ENCODE measurements around the gene TSPEAR. TPM values are rescaled to one million over a fixed set of nuclear protein-coding genes. Genes with fewer than 3 reads are reported as not detected.
"Not testable (repeated sequence)": the region's sequence is repeated elsewhere in the genome, so short reads cannot be mapped to it uniquely, and the experiment has no call there.

TSPEAR gene
- polyA plus RNA-seq, 3 donors from 2014 or later = not detected

- H3K9me3 Mint-ChIP-seq = peaks cover 16 to 27% (median 17%) of the 10 kb centered on the region in 6 donors
- H3K4me1 Mint-ChIP-seq = peaks cover 0 to 2% of the 10 kb centered on the region in 2 donors
- H3K36me3 Mint-ChIP-seq = peaks cover 15 to 19% (median 19%) of the 10 kb centered on the region in 3 donors
- no peak for DNase-seq
- peaks cover 3 to 15% (median 7%) of the 10 kb centered on the region in 3 donors for H3K27me3 Mint-ChIP-seq (ENCODE audit: low read depth in 3 of 3)
- no peak overlapping the region for H3K4me3 Mint-ChIP-seq
- H3K27ac Mint-ChIP-seq = peak overlapping the region in 1 of 6 donors; percentile 6
These were observed 75.0 kb downstream of the TSPEAR start for GRCh38 chr21:44636209-44637017.

- Mint-ChIP-seq H3K27me3 (ENCODE audit: low read depth in 3 of 3) (peaks cover 2 to 10% (median 8%) of the 10 kb centered on the region in 3 donors), H3K4me1 (peaks cover 31 to 34% of the 10 kb centered on the region in 2 donors), H3K9me3 (peaks cover 22 to 39% (median 33%) of the 10 kb centered on the region in 6 donors), H3K36me3 (peaks cover 21 to 30% (median 24%) of the 10 kb centered on the region in 3 donors), H3K4me3 (peak overlapping the region in 1 of 5 donors; percentile 44), H3K27ac (peak overlapping the region in 1 of 6 donors; percentile 68)
- DNase-seq = no peak
These were observed 79.3 kb downstream of the TSPEAR start for GRCh38 chr21:44632067-44632466.

- H3K9me3 Mint-ChIP-seq = peaks cover 22 to 39% (median 33%) of the 10 kb centered on the region in 6 donors
- H3K36me3 Mint-ChIP-seq = peaks cover 21 to 30% (median 24%) of the 10 kb centered on the region in 3 donors
- H3K4me1 Mint-ChIP-seq = peaks cover 48 to 50% of the 10 kb centered on the region in 2 donors
- DNase-seq = no peak
- H3K27ac Mint-ChIP-seq = peak overlapping the region; percentile 79 to 88 (median 85)
- peak overlapping the region; percentile 55 to 69 (median 68) for H3K4me3 Mint-ChIP-seq
- H3K27me3 Mint-ChIP-seq (ENCODE audit: low read depth in 3 of 3) = peaks cover 2 to 11% (median 3%) of the 10 kb centered on the region in 3 donors
These were observed 80.9 kb downstream of the TSPEAR start for GRCh38 chr21:44630440-44630839.

- Mint-ChIP-seq H3K27ac (peak overlapping the region; percentile 27 to 88 (median 82)), H3K27me3 (ENCODE audit: low read depth in 3 of 3) (peaks cover 0 to 11% (median 4%) of the 10 kb centered on the region in 3 donors), H3K36me3 (peaks cover 26 to 34% (median 31%) of the 10 kb centered on the region in 3 donors), H3K9me3 (peaks cover 28 to 48% (median 41%) of the 10 kb centered on the region in 6 donors), H3K4me1 (peaks cover 57 to 65% of the 10 kb centered on the region in 2 donors), H3K4me3 (peak overlapping the region in 1 of 5 donors; percentile 44)
- no peak for DNase-seq
These were observed 82.5 kb downstream of the TSPEAR start for GRCh38 chr21:44628707-44629391.

GRCh38 chr21:44627831-44628233, 83.5 kb downstream of the TSPEAR start:
- H3K4me3 Mint-ChIP-seq = peak overlapping the region in 4 of 5 donors; percentile 38 to 70 (median 60)
- not testable (repeated sequence) for DNase-seq
- peaks cover 26 to 50% (median 46%) of the 10 kb centered on the region in 6 donors for H3K9me3 Mint-ChIP-seq
- peak overlapping the region in 5 of 6 donors; percentile 24 to 85 (median 53) for H3K27ac Mint-ChIP-seq
- peaks cover 30 to 36% (median 36%) of the 10 kb centered on the region in 3 donors for H3K36me3 Mint-ChIP-seq
- peaks cover 57 to 68% of the 10 kb centered on the region in 2 donors for H3K4me1 Mint-ChIP-seq
- peaks cover 2 to 11% (median 6%) of the 10 kb centered on the region in 3 donors for H3K27me3 Mint-ChIP-seq (ENCODE audit: low read depth in 3 of 3)

GRCh38 chr21:44627181-44627822, 84.1 kb downstream of the TSPEAR start:
- Mint-ChIP-seq H3K4me1 (peaks cover 57 to 68% of the 10 kb centered on the region in 2 donors), H3K27ac (peak overlapping the region; percentile 39 to 92 (median 58)), H3K4me3 (peak overlapping the region; percentile 38 to 70 (median 64)), H3K9me3 (peaks cover 25 to 51% (median 45%) of the 10 kb centered on the region in 6 donors), H3K36me3 (peaks cover 29 to 40% (median 34%) of the 10 kb centered on the region in 3 donors), H3K27me3 (ENCODE audit: low read depth in 3 of 3) (peaks cover 2 to 10% (median 6%) of the 10 kb centered on the region in 3 donors)
- not testable (repeated sequence) for DNase-seq

- Mint-ChIP-seq H3K27me3 (ENCODE audit: low read depth in 3 of 3) (peaks cover 2 to 10% (median 6%) of the 10 kb centered on the region in 3 donors), H3K4me3 (peak within 1 kb of the TSS; percentile 51 to 78 (median 68)), H3K27ac (peak within 1 kb of the TSS; percentile 56 to 92 (median 82)), H3K9me3 (peaks cover 19 to 45% (median 39%) of the 10 kb centered on the region in 6 donors), H3K4me1 (peaks cover 57 to 70% of the 10 kb centered on the region in 2 donors), H3K36me3 (peaks cover 23 to 36% (median 28%) of the 10 kb centered on the region in 3 donors)
- no peak for DNase-seq
These were observed 84.7 kb downstream of the TSPEAR start, which contains the start of gene KRTAP10-9 for GRCh38 chr21:44626673-44627143. TSS of gene KRTAP10-9 (plus strand) at chr21:44627093. CDS start at chr21:44627172, 79 bp downstream.

GRCh38 chr21:44626262-44626661, 85.1 kb downstream of the TSPEAR start:
- Mint-ChIP-seq H3K27me3 (ENCODE audit: low read depth in 3 of 3) (peaks cover 2 to 9% (median 6%) of the 10 kb centered on the region in 3 donors), H3K27ac (peak overlapping the region; percentile 56 to 92 (median 82)), H3K36me3 (peaks cover 19 to 32% (median 25%) of the 10 kb centered on the region in 3 donors), H3K9me3 (peaks cover 18 to 41% (median 36%) of the 10 kb centered on the region in 6 donors), H3K4me1 (peaks cover 57 to 69% of the 10 kb centered on the region in 2 donors), H3K4me3 (peak overlapping the region; percentile 51 to 78 (median 68))
- peak; percentile 71 to 84 (median 71) for DNase-seq

GRCh38 chr21:44625756-44626155, 85.6 kb downstream of the TSPEAR start:
- H3K36me3 Mint-ChIP-seq = peaks cover 15 to 29% (median 20%) of the 10 kb centered on the region in 3 donors

GRCh38 chr21:44623575-44623974, 87.8 kb downstream of the TSPEAR start:
- peaks cover 24 to 40% (median 31%) of the 10 kb centered on the region in 3 donors for H3K36me3 Mint-ChIP-seq
- peaks cover 57 to 64% of the 10 kb centered on the region in 2 donors for H3K4me1 Mint-ChIP-seq
- no peak overlapping the region for H3K4me3 Mint-ChIP-seq
- peaks cover 21 to 43% (median 37%) of the 10 kb centered on the region in 6 donors for H3K9me3 Mint-ChIP-seq
- no peak overlapping the region for H3K27ac Mint-ChIP-seq
- DNase-seq = no peak
- peaks cover 2 to 8% (median 5%) of the 10 kb centered on the region in 3 donors for H3K27me3 Mint-ChIP-seq (ENCODE audit: low read depth in 3 of 3)

More at GRCh38 chr21:44625756-44626155, 85.6 kb downstream of the TSPEAR start:
- peaks cover 53 to 67% of the 10 kb centered on the region in 2 donors for H3K4me1 Mint-ChIP-seq
- peak overlapping the region; percentile 51 to 78 (median 68) for H3K4me3 Mint-ChIP-seq
- H3K27ac Mint-ChIP-seq = peak overlapping the region; percentile 56 to 92 (median 82)
- H3K27me3 Mint-ChIP-seq (ENCODE audit: low read depth in 3 of 3) = peaks cover 2 to 9% (median 7%) of the 10 kb centered on the region in 3 donors
- no peak for DNase-seq
- H3K9me3 Mint-ChIP-seq = peaks cover 15 to 37% (median 31%) of the 10 kb centered on the region in 6 donors

- Mint-ChIP-seq H3K4me3 (peak overlapping the region in 4 of 5 donors; percentile 13 to 70 (median 35)), H3K36me3 (peaks cover 24 to 40% (median 31%) of the 10 kb centered on the region in 3 donors), H3K4me1 (peaks cover 42 to 50% of the 10 kb centered on the region in 2 donors), H3K27ac (peak overlapping the region; percentile 77 to 95 (median 94)), H3K9me3 (peaks cover 21 to 43% (median 36%) of the 10 kb centered on the region in 6 donors), H3K27me3 (ENCODE audit: low read depth in 3 of 3) (peaks cover 2 to 8% (median 6%) of the 10 kb centered on the region in 3 donors)
- DNase-seq = no peak
These were observed 91.5 kb downstream of the TSPEAR start for GRCh38 chr21:44619886-44620285.

GRCh38 chr21:44618909-44619308, 92.5 kb downstream of the TSPEAR start:
- peak; percentile 53 to 71 (median 58) for DNase-seq
- Mint-ChIP-seq H3K27ac (peak overlapping the region; percentile 77 to 95 (median 94)), H3K4me3 (peak overlapping the region; percentile 59 to 77 (median 73)), H3K27me3 (ENCODE audit: low read depth in 3 of 3) (peaks cover 2 to 6% (median 6%) of the 10 kb centered on the region in 3 donors), H3K9me3 (peaks cover 15 to 35% (median 27%) of the 10 kb centered on the region in 6 donors), H3K36me3 (peaks cover 21 to 33% (median 24%) of the 10 kb centered on the region in 3 donors), H3K4me1 (peaks cover 38 to 41% of the 10 kb centered on the region in 2 donors)
